ENCODE measurements around the gene LIPE. TPM values are rescaled to one million over a fixed set of nuclear protein-coding genes. Genes with fewer than 3 reads are reported as not detected.

LIPE gene
- total RNA-seq, 1 experiment from 2014 or later, result 10.2 TPM

DNA sequence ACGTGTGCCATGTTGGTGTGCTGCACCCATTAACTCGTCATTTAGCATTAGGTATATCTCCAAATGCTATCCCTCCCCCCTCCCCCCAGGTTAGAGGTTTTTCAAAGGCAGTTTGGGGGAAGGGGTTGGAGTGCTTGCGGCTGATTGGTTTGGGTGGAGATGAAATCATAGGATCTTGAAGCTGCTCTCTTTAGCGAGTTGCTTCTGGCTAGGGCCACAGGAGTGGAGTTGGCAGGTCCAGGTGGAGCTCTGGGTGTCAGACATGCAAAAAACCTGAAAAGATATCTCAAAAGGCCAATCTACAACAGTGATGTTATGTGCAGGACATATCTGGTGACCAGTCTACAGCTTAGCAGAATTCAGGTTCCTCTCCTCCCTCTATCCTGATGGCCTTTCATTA, 48.2 kb upstream of the LIPE start:
- no peak for DNase-seq (ENCODE audit: low spot score)
- Mint-ChIP-seq H3K27ac (peak overlapping the region; percentile 89), H3K9me3 (peaks cover 9% of the 10 kb centered on the region), H3K36me3 (peaks cover 2% of the 10 kb centered on the region; the same call in 1 of the 2 replicates), H3K27me3 (ENCODE audit: low read depth) (no peaks in the 10 kb centered on the region), H3K4me3 (peak overlapping the region; percentile 36; the same call in 1 of the 2 replicates), H3K4me1 (peaks cover 65% of the 10 kb centered on the region)
- TF ChIP-seq SMAD4 (CRISPR knock-in tag; IDR thresholded peaks at IDR 0.05), result no peak
- TF ChIP-seq, protein P1, sequence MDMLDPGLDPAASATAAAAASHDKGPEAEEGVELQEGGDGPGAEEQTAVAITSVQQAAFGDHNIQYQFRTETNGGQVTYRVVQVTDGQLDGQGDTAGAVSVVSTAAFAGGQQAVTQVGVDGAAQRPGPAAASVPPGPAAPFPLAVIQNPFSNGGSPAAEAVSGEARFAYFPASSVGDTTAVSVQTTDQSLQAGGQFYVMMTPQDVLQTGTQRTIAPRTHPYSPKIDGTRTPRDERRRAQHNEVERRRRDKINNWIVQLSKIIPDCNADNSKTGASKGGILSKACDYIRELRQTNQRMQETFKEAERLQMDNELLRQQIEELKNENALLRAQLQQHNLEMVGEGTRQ (CRISPR knock-in tag; IDR thresholded peaks at IDR 0.05), result no peak
- ChIA-PET CTCF (interaction anchor here (1.0 to 5.7 kb wide), 9 partner anchors 9 to 121 kb away, joined by 3 to 51 read pairs (median 9); partner anchors contain the start of gene CEACAM1), POLR2A (no interaction called here)
- ATAC-seq, result peak; percentile 10; the same call in 1 of the 2 replicates

DNA sequence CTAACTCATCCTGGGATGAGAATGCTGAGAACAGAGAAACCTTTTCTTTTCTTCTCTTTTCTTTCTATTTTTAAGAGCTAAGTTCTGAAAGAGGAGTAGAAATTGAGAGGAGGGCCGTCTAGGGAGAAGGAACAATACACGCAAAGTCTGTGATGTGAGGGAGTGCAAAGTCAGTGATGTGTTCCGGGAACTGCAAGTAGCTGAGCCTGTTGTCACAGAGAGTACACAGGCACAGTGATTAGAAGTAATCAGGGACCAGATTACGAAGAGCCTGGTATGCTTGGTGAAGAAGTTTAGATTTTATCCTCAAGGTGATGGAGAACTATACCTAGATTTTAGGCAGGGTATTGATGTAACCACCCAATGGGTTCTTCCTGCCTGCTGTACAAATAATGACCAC, 47.6 kb upstream of the LIPE start:
- peaks cover 9% of the 10 kb centered on the region for H3K9me3 Mint-ChIP-seq
- H3K4me3 Mint-ChIP-seq, result peak overlapping the region; percentile 19
- peaks cover 62% of the 10 kb centered on the region for H3K4me1 Mint-ChIP-seq
- no peak for DNase-seq (ENCODE audit: low spot score)
- TF ChIP-seq TP53 (CRISPR knock-in tag; IDR thresholded peaks at IDR 0.05) (no peak), FOXJ3 (CRISPR knock-in tag; IDR thresholded peaks at IDR 0.05; ENCODE audit: borderline replicate concordance) (no peak), TEAD4 (CRISPR knock-in tag; IDR thresholded peaks at IDR 0.05) (no peak), SMAD4 (CRISPR knock-in tag; IDR thresholded peaks at IDR 0.05) (no peak), GABPB1 (CRISPR knock-in tag; IDR thresholded peaks at IDR 0.05) (no peak), ZNF671 (CRISPR knock-in tag; IDR thresholded peaks at IDR 0.05) (no peak), NFATC4 (CRISPR knock-in tag; IDR thresholded peaks at IDR 0.05) (no peak), ZNF423 (CRISPR knock-in tag; IDR thresholded peaks at IDR 0.05) (no peak), FOXK1 (CRISPR knock-in tag; IDR thresholded peaks at IDR 0.05) (no peak), ZNF121 (CRISPR knock-in tag; IDR thresholded peaks at IDR 0.05) (no peak), ZNF232 (CRISPR knock-in tag; IDR thresholded peaks at IDR 0.05) (no peak)
- TF ChIP-seq, protein P2, sequence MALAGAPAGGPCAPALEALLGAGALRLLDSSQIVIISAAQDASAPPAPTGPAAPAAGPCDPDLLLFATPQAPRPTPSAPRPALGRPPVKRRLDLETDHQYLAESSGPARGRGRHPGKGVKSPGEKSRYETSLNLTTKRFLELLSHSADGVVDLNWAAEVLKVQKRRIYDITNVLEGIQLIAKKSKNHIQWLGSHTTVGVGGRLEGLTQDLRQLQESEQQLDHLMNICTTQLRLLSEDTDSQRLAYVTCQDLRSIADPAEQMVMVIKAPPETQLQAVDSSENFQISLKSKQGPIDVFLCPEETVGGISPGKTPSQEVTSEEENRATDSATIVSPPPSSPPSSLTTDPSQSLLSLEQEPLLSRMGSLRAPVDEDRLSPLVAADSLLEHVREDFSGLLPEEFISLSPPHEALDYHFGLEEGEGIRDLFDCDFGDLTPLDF (CRISPR knock-in tag; IDR thresholded peaks at IDR 0.05), result no peak
- TF ChIP-seq, protein P3, sequence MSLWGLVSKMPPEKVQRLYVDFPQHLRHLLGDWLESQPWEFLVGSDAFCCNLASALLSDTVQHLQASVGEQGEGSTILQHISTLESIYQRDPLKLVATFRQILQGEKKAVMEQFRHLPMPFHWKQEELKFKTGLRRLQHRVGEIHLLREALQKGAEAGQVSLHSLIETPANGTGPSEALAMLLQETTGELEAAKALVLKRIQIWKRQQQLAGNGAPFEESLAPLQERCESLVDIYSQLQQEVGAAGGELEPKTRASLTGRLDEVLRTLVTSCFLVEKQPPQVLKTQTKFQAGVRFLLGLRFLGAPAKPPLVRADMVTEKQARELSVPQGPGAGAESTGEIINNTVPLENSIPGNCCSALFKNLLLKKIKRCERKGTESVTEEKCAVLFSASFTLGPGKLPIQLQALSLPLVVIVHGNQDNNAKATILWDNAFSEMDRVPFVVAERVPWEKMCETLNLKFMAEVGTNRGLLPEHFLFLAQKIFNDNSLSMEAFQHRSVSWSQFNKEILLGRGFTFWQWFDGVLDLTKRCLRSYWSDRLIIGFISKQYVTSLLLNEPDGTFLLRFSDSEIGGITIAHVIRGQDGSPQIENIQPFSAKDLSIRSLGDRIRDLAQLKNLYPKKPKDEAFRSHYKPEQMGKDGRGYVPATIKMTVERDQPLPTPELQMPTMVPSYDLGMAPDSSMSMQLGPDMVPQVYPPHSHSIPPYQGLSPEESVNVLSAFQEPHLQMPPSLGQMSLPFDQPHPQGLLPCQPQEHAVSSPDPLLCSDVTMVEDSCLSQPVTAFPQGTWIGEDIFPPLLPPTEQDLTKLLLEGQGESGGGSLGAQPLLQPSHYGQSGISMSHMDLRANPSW (CRISPR knock-in tag; conservative IDR thresholded peaks at IDR 0.05; ENCODE audit: low read depth), result no peak
- TF ChIP-seq, protein P4, sequence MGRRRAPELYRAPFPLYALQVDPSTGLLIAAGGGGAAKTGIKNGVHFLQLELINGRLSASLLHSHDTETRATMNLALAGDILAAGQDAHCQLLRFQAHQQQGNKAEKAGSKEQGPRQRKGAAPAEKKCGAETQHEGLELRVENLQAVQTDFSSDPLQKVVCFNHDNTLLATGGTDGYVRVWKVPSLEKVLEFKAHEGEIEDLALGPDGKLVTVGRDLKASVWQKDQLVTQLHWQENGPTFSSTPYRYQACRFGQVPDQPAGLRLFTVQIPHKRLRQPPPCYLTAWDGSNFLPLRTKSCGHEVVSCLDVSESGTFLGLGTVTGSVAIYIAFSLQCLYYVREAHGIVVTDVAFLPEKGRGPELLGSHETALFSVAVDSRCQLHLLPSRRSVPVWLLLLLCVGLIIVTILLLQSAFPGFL (CRISPR knock-in tag; IDR thresholded peaks at IDR 0.05; ENCODE audit: borderline replicate concordance), result no peak
- TF ChIP-seq, protein P5, sequence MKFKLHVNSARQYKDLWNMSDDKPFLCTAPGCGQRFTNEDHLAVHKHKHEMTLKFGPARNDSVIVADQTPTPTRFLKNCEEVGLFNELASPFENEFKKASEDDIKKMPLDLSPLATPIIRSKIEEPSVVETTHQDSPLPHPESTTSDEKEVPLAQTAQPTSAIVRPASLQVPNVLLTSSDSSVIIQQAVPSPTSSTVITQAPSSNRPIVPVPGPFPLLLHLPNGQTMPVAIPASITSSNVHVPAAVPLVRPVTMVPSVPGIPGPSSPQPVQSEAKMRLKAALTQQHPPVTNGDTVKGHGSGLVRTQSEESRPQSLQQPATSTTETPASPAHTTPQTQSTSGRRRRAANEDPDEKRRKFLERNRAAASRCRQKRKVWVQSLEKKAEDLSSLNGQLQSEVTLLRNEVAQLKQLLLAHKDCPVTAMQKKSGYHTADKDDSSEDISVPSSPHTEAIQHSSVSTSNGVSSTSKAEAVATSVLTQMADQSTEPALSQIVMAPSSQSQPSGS (CRISPR knock-in tag; IDR thresholded peaks at IDR 0.05; ENCODE audit: borderline replicate concordance, low read depth), result no peak
- TF ChIP-seq, protein P6, sequence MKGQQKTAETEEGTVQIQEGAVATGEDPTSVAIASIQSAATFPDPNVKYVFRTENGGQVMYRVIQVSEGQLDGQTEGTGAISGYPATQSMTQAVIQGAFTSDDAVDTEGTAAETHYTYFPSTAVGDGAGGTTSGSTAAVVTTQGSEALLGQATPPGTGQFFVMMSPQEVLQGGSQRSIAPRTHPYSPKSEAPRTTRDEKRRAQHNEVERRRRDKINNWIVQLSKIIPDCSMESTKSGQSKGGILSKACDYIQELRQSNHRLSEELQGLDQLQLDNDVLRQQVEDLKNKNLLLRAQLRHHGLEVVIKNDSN (CRISPR knock-in tag; IDR thresholded peaks at IDR 0.05), result no peak
- ChIA-PET POLR2A (interaction anchor here (0.7 kb wide), 1 partner anchor 1783 kb away, joined by 4 read pairs; no protein-coding TSS in a partner anchor), CTCF (interaction anchor here (0.8 to 5.7 kb wide), 13 partner anchors 8 to 160 kb away, joined by 3 to 51 read pairs (median 6); partner anchors contain the start of gene CEACAM1)
- peak overlapping the region; percentile 98 for H3K27ac Mint-ChIP-seq
- H3K27me3 Mint-ChIP-seq (ENCODE audit: low read depth), result no peaks in the 10 kb centered on the region
- H3K36me3 Mint-ChIP-seq, result peaks cover 2% of the 10 kb centered on the region; the same call in 1 of the 2 replicates
- no peak for ATAC-seq
